Esophagus mucosa (tissue), 1 donor: ENCODE measurements around the gene STXBP6. TPM values are rescaled to one million over a fixed set of nuclear protein-coding genes. Genes with fewer than 3 reads are reported as not detected.
"Not testable (repeated sequence)": the region's sequence is repeated elsewhere in the genome, so short reads cannot be mapped to it uniquely, and the experiment has no call there.

Experiments used
- ATAC-seq: fragments of 200-7000 bp; cut with Tn5 transposase; one replicate; pipeline ENCODE4 v1.9.1; 2020
- total RNA-seq: library from RNA; stranded (reverse); gene quantifications from one replicate; pipeline ENCODE4 v1.2.4, GENCODE V29; 2023
- donor health status: DM: yes; HTN: yes; CAD: no.

STXBP6 gene
- total RNA-seq, 1 donor from 2014 or later = 0.56 TPM

- ATAC-seq = no peak
Measured at GRCh38 chr14:24794644-24795305, 255.2 kb downstream of the STXBP6 start.

DNA sequence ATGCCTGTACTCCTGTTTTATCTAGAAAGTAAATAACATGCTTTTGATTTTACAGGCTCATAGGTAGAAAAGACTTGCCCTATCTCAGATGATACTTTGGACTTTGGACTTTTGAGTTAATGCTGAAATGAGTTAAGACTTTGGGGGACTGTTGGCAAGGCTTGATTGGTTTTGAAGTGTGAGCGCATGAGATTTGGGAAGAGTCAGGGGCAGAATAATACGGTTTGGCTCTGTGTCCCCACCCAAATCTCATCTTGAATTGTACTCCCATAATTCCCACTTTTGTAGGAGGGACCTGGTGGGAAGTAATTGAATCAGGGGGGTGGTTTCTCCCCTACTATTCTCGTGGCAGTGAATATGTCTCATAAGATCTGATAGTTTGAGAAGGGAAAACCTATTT is 259.8 kb downstream of the STXBP6 start:
- no peak for ATAC-seq

DNA sequence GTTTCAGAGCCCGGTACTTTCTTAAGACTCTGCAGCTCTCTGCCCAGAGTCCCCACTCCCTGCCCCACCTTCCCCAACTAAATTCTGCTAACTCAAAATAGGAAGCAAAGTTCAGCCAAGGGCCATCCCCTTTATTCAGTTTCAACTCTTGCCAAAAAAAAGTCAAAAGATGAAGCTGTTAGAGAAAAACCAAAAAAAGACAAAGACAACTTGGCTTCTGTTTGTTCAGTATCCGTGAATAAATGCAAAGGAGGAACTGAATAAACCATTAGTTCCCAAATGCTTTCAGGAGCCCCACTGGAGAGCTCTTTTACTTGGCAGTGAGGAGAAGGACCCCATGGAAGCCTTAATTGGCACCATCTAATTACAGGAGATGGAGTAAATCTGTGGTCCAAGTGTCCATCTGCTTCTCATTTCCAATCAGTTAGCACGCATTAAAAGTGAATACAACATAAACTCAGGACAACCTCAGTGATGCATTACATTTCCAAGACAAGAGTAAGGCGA is 260.5 kb downstream of the STXBP6 start:
- ATAC-seq = no peak

DNA sequence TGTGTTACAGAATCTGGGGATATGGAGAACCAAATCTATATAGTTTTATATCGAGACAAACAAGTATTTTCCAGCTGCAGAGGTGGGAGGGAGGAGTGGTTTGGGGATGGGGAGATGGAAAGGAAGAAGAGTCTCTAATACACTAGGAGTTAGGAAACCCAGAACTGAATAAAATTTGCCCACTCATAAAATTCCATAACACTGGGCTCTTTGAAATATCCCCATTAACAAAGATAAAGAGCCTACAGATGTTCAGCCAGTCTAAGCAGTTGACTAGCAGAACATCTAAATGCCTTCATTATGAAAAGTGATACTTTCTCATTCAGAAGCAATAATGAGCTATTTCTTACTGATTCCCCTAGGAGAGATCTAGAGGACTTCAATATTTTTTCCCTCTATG is 264.2 kb downstream of the STXBP6 start:
- no peak for ATAC-seq

- ATAC-seq = no peak
Measured at GRCh38 chr14:24784981-24785380, 265.0 kb downstream of the STXBP6 start.

- ATAC-seq = no peak
Measured at GRCh38 chr14:24783791-24784190, 266.2 kb downstream of the STXBP6 start.

DNA sequence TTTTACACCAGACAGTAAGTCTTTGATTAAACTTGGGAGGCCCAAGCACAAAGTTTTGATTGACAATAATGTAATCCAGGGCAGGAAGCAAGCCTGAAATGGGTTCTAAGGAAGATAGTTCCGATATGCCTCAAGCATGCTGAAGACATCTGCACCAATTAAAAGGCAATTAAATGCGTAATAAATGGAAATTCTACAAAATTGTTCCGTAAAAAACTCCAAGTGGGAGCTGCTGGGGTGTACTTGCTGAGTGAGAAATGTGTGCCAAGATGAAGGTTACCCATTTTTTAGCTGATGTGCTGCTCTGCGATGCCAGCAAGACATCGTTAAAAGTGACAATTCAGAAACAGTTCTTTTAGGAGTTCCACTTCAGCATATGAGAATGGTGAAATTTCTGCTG is 269.7 kb downstream of the STXBP6 start:
- no peak for ATAC-seq

GRCh38 chr14:24777678-24778077 is 272.3 kb downstream of the STXBP6 start:
- ATAC-seq = no peak

DNA sequence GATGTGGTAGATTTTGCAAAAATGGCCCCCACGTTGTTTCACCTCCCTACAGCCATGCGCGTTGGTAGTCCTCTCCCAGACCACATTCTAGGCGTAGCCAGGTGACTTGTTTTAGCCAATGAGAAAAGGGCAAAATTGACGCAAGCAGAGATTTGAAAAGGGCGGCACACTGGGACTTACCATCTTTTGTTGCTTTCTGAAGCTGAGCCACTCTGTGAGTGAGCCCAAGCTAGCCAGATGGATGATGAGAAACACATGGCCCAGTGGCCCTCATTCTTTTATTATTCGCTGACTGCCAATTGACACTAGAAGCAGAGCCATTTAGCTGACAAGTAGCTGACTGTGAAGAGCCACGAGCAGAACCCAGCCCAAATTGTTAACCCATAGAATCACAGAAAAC is 274.0 kb downstream of the STXBP6 start:
- no peak for ATAC-seq

- no peak for ATAC-seq
Measured at GRCh38 chr14:24774187-24774915, 275.6 kb downstream of the STXBP6 start.

DNA sequence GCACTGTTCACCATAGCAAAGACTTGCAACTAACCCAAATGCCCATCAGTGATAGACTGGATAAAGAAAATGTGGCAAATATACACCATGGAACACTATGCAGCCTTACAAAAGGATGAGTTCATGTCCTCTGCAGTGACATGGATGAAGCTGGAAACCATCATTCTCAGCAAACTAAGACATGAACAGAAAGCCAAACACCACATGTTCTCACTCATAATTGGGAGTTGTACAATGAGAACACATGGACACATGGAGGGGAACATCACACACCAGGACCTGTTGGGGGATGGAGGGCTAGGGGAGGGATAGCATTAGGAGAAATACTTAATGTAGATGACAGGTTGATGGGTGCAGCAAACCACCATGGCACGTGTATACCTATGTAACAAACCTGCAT is 276.4 kb downstream of the STXBP6 start:
- not testable (repeated sequence) for ATAC-seq

- no peak for ATAC-seq
Measured at GRCh38 chr14:24766434-24766833, 283.5 kb downstream of the STXBP6 start.

DNA sequence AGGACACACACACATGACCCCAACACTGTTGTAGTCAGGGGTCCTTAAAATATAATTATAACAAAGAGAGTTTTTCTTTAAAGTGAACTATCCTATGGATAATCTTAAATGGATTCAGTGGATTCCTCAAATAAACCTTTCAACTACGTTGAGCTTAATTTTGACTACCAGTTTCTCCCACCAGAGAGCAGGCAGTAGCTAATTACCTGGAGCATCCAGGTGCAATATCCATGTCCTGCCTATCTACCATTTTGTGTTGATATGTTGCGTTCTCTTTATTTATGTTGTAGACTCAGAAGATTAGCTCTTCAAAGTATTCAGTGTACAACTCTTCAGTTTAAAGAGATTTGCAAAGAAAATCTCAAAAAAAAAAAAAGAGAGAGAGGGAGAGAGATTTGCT is 288.8 kb downstream of the STXBP6 start:
- no peak for ATAC-seq
